Measurements from ENCODE around the gene C1R. TPM values are rescaled to one million over a fixed set of nuclear protein-coding genes. Genes with fewer than 3 reads are reported as not detected.
A peak's percentile ranks its signal among the peaks of the same experiment; 100 is the strongest.

The C1R gene
- total RNA-seq, 1 donor: 528 TPM

GRCh38 chr12:7134396-7135166 is 42.3 kb upstream of the C1R start:
- H3K4me3 ChIP-seq (ENCODE audit: low read depth, low read length): no peak overlapping the region
- no peak for DNase-seq (ENCODE audit: low read depth)
- no peak for TF ChIP-seq CTCF (IDR thresholded peaks at IDR 0.05; ENCODE audit: insufficient read depth, low read length)

GRCh38 chr12:7131502-7131866 is 39.2 kb upstream of the C1R start:
- no peak for TF ChIP-seq CTCF (IDR thresholded peaks at IDR 0.05; ENCODE audit: insufficient read depth, low read length)
- H3K4me3 ChIP-seq (ENCODE audit: low read depth, low read length): no peak overlapping the region
- DNase-seq (ENCODE audit: low read depth): no peak

GRCh38 chr12:7130701-7131501 is 38.7 kb upstream of the C1R start:
- H3K4me3 ChIP-seq (ENCODE audit: low read depth, low read length): peak overlapping the region; percentile 78
- no peak for TF ChIP-seq CTCF (IDR thresholded peaks at IDR 0.05; ENCODE audit: insufficient read depth, low read length)
- DNase-seq (ENCODE audit: low read depth): peak; percentile 44

GRCh38 chr12:7129872-7130691 is 37.8 kb upstream of the C1R start, which contains the start of gene CLSTN3:
TSS of gene CLSTN3 (plus strand) at chr12:7130371. CDS start at chr12:7130649, 278 bp downstream.
- H3K4me3 ChIP-seq (ENCODE audit: low read depth, low read length): peak within 1 kb of the TSS; percentile 78
- no peak for TF ChIP-seq CTCF (IDR thresholded peaks at IDR 0.05; ENCODE audit: insufficient read depth, low read length)
- peak; percentile 76 for DNase-seq (ENCODE audit: low read depth)

GRCh38 chr12:7129287-7129871 is 37.1 kb upstream of the C1R start:
- DNase-seq (ENCODE audit: low read depth): no peak
- H3K4me3 ChIP-seq (ENCODE audit: low read depth, low read length): peak overlapping the region; percentile 78
- TF ChIP-seq CTCF (IDR thresholded peaks at IDR 0.05; ENCODE audit: insufficient read depth, low read length): no peak

- H3K4me3 ChIP-seq (ENCODE audit: low read depth, low read length): peak within 1 kb of the TSS; percentile 78
- DNase-seq (ENCODE audit: low read depth): no peak
- no peak for TF ChIP-seq CTCF (IDR thresholded peaks at IDR 0.05; ENCODE audit: insufficient read depth, low read length)
These were observed 36.5 kb upstream of the C1R start, which contains the start of gene RBP5 for GRCh38 chr12:7128681-7129286. TSS of gene RBP5 (minus strand) at chr12:7128889. CDS start at chr12:7128775, 114 bp downstream.
